ENCODE data around the gene AKT1.
"Not testable (repeated sequence)": the region's sequence is repeated elsewhere in the genome, so short reads cannot be mapped to it uniquely, and the experiment has no call there.

The AKT1 gene

GRCh38 chr14:104734991-104735779 lies 60.4 kb downstream of the AKT1 start:
- no peak for DNase-seq

- DNase-seq, result no peak
These were observed 61.0 kb downstream of the AKT1 start for GRCh38 chr14:104734601-104734990.

GRCh38 chr14:104734051-104734587 lies 61.4 kb downstream of the AKT1 start:
- DNase-seq, result no peak

GRCh38 chr14:104732931-104733681 lies 62.4 kb downstream of the AKT1 start:
- DNase-seq, result no peak

GRCh38 chr14:104732355-104732804 lies 63.2 kb downstream of the AKT1 start:
- no peak for DNase-seq

GRCh38 chr14:104731320-104732294 lies 63.9 kb downstream of the AKT1 start:
- DNase-seq, result no peak

GRCh38 chr14:104730487-104730886 lies 65.1 kb downstream of the AKT1 start:
- no peak for DNase-seq

GRCh38 chr14:104729835-104730181 lies 65.7 kb downstream of the AKT1 start:
- no peak for DNase-seq

- not testable (repeated sequence) for DNase-seq
These were observed 66.2 kb downstream of the AKT1 start for GRCh38 chr14:104729176-104729834.

- no peak for DNase-seq
These were observed 66.9 kb downstream of the AKT1 start for GRCh38 chr14:104728631-104729030.

GRCh38 chr14:104726600-104727451 lies 68.7 kb downstream of the AKT1 start:
- no peak for DNase-seq

GRCh38 chr14:104725772-104726548 lies 69.6 kb downstream of the AKT1 start:
- DNase-seq, result no peak

- no peak for DNase-seq
These were observed 70.4 kb downstream of the AKT1 start for GRCh38 chr14:104724981-104725771.

GRCh38 chr14:104724407-104724980 lies 71.1 kb downstream of the AKT1 start:
- DNase-seq, result peak; percentile 10

GRCh38 chr14:104723651-104724406 lies 71.7 kb downstream of the AKT1 start, which contains the start of gene ADSS1:
TSS of gene ADSS1 (plus strand) at chr14:104724229. CDS start at chr14:104724271, 42 bp downstream.
- DNase-seq, result peak; percentile 60

GRCh38 chr14:104722938-104723650 lies 72.5 kb downstream of the AKT1 start:
- no peak for DNase-seq

Measured in CD4-positive, alpha-beta T cell treated with Interleukin-21 for 1 hour (primary cell).